Uterus (tissue), 2 donors: ENCODE measurements around the gene DPEP2.

Experiments
- CTCF ChIP-seq, 4 experiments: fragments of 200-600 bp in 2 of 4; fragments of 450-650 bp in 2 of 4; sonication (generic) in 2 of 4; IDR thresholded peaks; one replicate each; pipeline ENCODE4 v1.5.1; 2016 to 2019; ENCODE audit warnings: antibody characterized with exemption in 4 of 4, mild to moderate bottlenecking in 2 of 4, moderate library complexity in 1 of 4
- POLR2A ChIP-seq, 2 donors: fragments of 450-650 bp; IDR thresholded peaks; one replicate each; pipeline ENCODE4 v1.6.1; 2016; ENCODE audit warnings: antibody characterized with exemption in 2 of 2, mild to moderate bottlenecking in 1 of 2, moderate library complexity in 1 of 2

GRCh38 chr16:67964477-67965131 lies 34.7 kb downstream of the DPEP2 start:
- TF ChIP-seq CTCF (IDR thresholded peaks at IDR 0.05) = no peak
- no peak for TF ChIP-seq POLR2A (IDR thresholded peaks at IDR 0.05)
